ENCODE results near the gene TCOF1.

GRCh38 chr5:150444770-150445169 lies 87.3 kb downstream of the TCOF1 start:
- no peak for TF ChIP-seq CTCF (conservative IDR thresholded peaks at IDR 0.05; ENCODE audit: low read length)
- no peak for TF ChIP-seq EZH2phosphoT487 (IDR thresholded peaks at IDR 0.05; ENCODE audit: borderline replicate concordance, low read depth, low read length)
